CD4-positive, CD25-positive, alpha-beta regulatory T cell (primary cell): ENCODE results near the gene ZNF597. TPM values are rescaled to one million over a fixed set of nuclear protein-coding genes. Genes with fewer than 3 reads are reported as not detected.
A peak's percentile ranks its signal among the peaks of the same experiment; 100 is the strongest.

Experiments
- ATAC-seq, 2 donors: fragments of 150-1000 bp; cut with Tn5 transposase; one replicate each; pipeline ENCODE4 v1.10.0; 2021; ENCODE audit warnings: low read depth in 2 of 2, moderate number of reproducible peaks in 2 of 2, moderate library complexity in 1 of 2
- DNase-seq, 3 donors: peaks; one replicate each; pipeline versions ENCODE4 v3.0.0 to v3.0.0-alpha.2; 2012 to 2022; ENCODE audit warnings: mixed read lengths in 1 of 3
- H3K27ac ChIP-seq: one replicate; pipeline ENCODE4 v1.7.0; 2013; ENCODE audit warnings: mild to moderate bottlenecking, low read length; ENCODE audit not compliant: insufficient read depth, poor library complexity, severe bottlenecking
- H3K27me3 ChIP-seq: one replicate; pipeline ENCODE4 v1.7.0; 2013; ENCODE audit warnings: low read length; ENCODE audit not compliant: control insufficient read depth, insufficient read depth
- H3K36me3 ChIP-seq: one replicate; pipeline ENCODE4 v1.7.0; 2013; ENCODE audit warnings: mild to moderate bottlenecking, low read length, moderate library complexity; ENCODE audit not compliant: control insufficient read depth, insufficient read depth
- H3K4me1 ChIP-seq: 2 replicates; pipeline ENCODE4 v1.7.0; 2013; ENCODE audit warnings: mild to moderate bottlenecking, low read length; ENCODE audit not compliant: insufficient read depth, control insufficient read depth, poor library complexity, severe bottlenecking
- H3K4me3 ChIP-seq: one replicate; pipeline ENCODE4 v1.7.0; 2013; ENCODE audit warnings: low read depth, mild to moderate bottlenecking, low read length, moderate library complexity
- H3K9me3 ChIP-seq, 2 experiments: 1 replicate in 1 of 2; 2 replicates in 1 of 2; pipeline ENCODE4 v1.7.0; 2013; ENCODE audit warnings: low read length in 2 of 2, mild to moderate bottlenecking in 1 of 2, moderate library complexity in 1 of 2; ENCODE audit not compliant: control insufficient read depth in 2 of 2
- H3K27ac Mint-ChIP-seq, 3 donors: one replicate each; pipeline ENCODE4 v1.8.0; 2020 to 2022; ENCODE audit warnings: mild to moderate bottlenecking in 3 of 3, mixed read lengths in 3 of 3, moderate library complexity in 2 of 3
- H3K27me3 Mint-ChIP-seq: one replicate; pipeline ENCODE4 v1.8.0; 2022; ENCODE audit warnings: mild to moderate bottlenecking, mixed read lengths
- H3K36me3 Mint-ChIP-seq: one replicate; pipeline ENCODE4 v1.8.0; 2020; ENCODE audit warnings: mixed read lengths
- H3K4me1 Mint-ChIP-seq, 4 donors: one replicate each; pipeline ENCODE4 v1.8.0; 2020 to 2022; ENCODE audit warnings: mixed read lengths in 4 of 4, mild to moderate bottlenecking in 1 of 4
- H3K4me3 Mint-ChIP-seq, 4 donors: one replicate each; pipeline ENCODE4 v1.8.0; 2020 to 2022; ENCODE audit warnings: mild to moderate bottlenecking in 4 of 4, mixed read lengths in 4 of 4, moderate library complexity in 3 of 4
- H3K9me3 Mint-ChIP-seq, 7 donors: one replicate each; pipeline ENCODE4 v1.8.0; 2020 to 2022; ENCODE audit warnings: mixed read lengths in 7 of 7, mild to moderate bottlenecking in 3 of 7, moderate library complexity in 2 of 7
- polyA plus RNA-seq, 4 donors: library from polyadenylated mRNA; unstranded; fragments of 300-500 nt; fragmentation: Illumina TruSeq; gene quantifications; one replicate each; pipeline ENCODE4 v1.2.3, GENCODE V29; 2021
- total RNA-seq: library from RNA; stranded (reverse); gene quantifications from one replicate; pipeline ENCODE4 v1.2.3, GENCODE V29; 2022

The ZNF597 gene
- total and polyA plus RNA-seq, 5 donors from 2014 or later: 1.5 to 4.7 (median 2.0) TPM

- H3K4me3 ChIP-seq: no peak overlapping the region
- Mint-ChIP-seq H3K4me1 (peaks cover 18 to 85% (median 47%) of the 10 kb centered on the region in 4 donors), H3K36me3 (peaks cover 12% of the 10 kb centered on the region), H3K9me3 (no peaks in the 10 kb centered on the region), H3K27ac (peak overlapping the region; percentile 64 to 71 (median 70)), H3K4me3 (no peak overlapping the region), H3K27me3 (no peaks in the 10 kb centered on the region)
- H3K9me3 ChIP-seq: no peaks in the 10 kb centered on the region
- no peak overlapping the region for H3K27ac ChIP-seq
- H3K4me1 ChIP-seq: peaks cover 27% of the 10 kb centered on the region
- ATAC-seq (no peak), DNase-seq (no peak)
- peaks cover 32% of the 10 kb centered on the region for H3K36me3 ChIP-seq
- H3K27me3 ChIP-seq: no peaks in the 10 kb centered on the region
Observed at GRCh38 chr16:3465911-3466584, 22.7 kb upstream of the ZNF597 start.

DNA sequence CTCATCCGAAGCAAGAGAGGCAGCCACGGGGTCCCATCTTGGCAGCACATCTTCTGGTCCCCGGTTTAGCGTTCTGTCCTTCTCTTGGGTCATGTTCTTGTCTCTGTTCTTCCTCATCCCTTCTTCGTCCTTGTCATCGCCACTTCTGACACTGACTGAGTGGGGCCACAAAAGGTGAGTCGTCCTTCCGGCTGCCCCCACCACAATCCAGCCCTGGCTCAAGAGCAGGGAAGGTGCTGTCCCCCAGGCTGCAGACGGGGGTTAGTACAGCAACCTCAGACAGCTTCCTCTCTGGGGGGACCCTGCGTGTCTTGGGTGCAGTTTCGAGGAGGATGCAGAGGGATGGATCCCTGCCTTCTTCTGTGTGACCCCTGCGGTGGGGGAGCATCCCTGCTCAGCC, 22.0 kb upstream of the ZNF597 start:
- Mint-ChIP-seq H3K4me1 (peaks cover 21 to 89% (median 52%) of the 10 kb centered on the region in 4 donors), H3K9me3 (no peaks in the 10 kb centered on the region), H3K4me3 (peak overlapping the region in 1 of 4 donors; percentile 29), H3K27me3 (no peaks in the 10 kb centered on the region), H3K27ac (no peak overlapping the region), H3K36me3 (peaks cover 7% of the 10 kb centered on the region)
- DNase-seq: no peak
- no peak for ATAC-seq
- Histone ChIP-seq H3K4me1 (peaks cover 35% of the 10 kb centered on the region), H3K36me3 (peaks cover 31% of the 10 kb centered on the region), H3K9me3 (no peaks in the 10 kb centered on the region), H3K27me3 (no peaks in the 10 kb centered on the region), H3K27ac (no peak overlapping the region), H3K4me3 (no peak overlapping the region)

- no peaks in the 10 kb centered on the region for H3K9me3 Mint-ChIP-seq
- ATAC-seq (no peak), DNase-seq (peak in 2 of 3 donors; percentile 35 to 47)
- peaks cover 7% of the 10 kb centered on the region for H3K36me3 ChIP-seq
- H3K27ac ChIP-seq: no peak overlapping the region
- H3K4me3 Mint-ChIP-seq: peak overlapping the region; percentile 31 to 93 (median 84)
- H3K36me3 Mint-ChIP-seq: no peaks in the 10 kb centered on the region
- H3K4me3 ChIP-seq: no peak overlapping the region
- H3K27me3 ChIP-seq: no peaks in the 10 kb centered on the region
- peak overlapping the region in 2 of 3 donors; percentile 59 to 91 for H3K27ac Mint-ChIP-seq
- peaks cover 31 to 82% (median 45%) of the 10 kb centered on the region in 4 donors for H3K4me1 Mint-ChIP-seq
- H3K9me3 ChIP-seq: no peaks in the 10 kb centered on the region
- peaks cover 63% of the 10 kb centered on the region for H3K4me1 ChIP-seq
- H3K27me3 Mint-ChIP-seq: no peaks in the 10 kb centered on the region
Observed at GRCh38 chr16:3461151-3461550, 17.8 kb upstream of the ZNF597 start.

DNA sequence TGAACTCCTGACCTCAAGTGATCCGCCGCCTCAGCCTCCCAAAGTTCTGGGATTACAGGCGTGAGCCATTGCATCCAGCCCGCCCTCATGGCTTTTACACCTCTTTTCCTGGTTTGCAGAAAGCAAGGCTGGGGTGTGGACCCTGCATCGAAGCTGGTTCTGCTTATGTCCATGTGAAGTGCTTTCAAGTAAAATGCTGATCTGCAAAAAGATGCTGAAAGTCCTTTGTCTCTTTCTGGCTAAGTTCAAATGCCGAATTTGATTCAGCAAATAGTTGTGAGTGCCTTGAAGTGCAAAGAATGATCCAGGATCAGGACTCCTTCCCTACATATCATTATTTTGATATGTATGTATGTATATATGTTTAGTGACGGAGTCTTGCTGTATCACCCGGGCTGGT, 17.3 kb upstream of the ZNF597 start:
- H3K27me3 ChIP-seq: no peaks in the 10 kb centered on the region
- H3K36me3 ChIP-seq: peaks cover 1% of the 10 kb centered on the region
- H3K4me3 ChIP-seq: peak overlapping the region; percentile 21
- H3K27ac Mint-ChIP-seq: peak overlapping the region in 2 of 3 donors; percentile 59 to 94
- H3K4me3 Mint-ChIP-seq: peak overlapping the region; percentile 31 to 93 (median 84)
- no peaks in the 10 kb centered on the region for H3K9me3 ChIP-seq
- H3K36me3 Mint-ChIP-seq: no peaks in the 10 kb centered on the region
- DNase-seq (no peak), ATAC-seq (no peak)
- H3K4me1 Mint-ChIP-seq: peaks cover 34 to 79% (median 43%) of the 10 kb centered on the region in 4 donors
- no peak overlapping the region for H3K27ac ChIP-seq
- H3K27me3 Mint-ChIP-seq: no peaks in the 10 kb centered on the region
- H3K4me1 ChIP-seq: peaks cover 63% of the 10 kb centered on the region
- no peaks in the 10 kb centered on the region for H3K9me3 Mint-ChIP-seq

GRCh38 chr16:3460121-3460520, 16.8 kb upstream of the ZNF597 start:
- DNase-seq (no peak), ATAC-seq (no peak)
- Mint-ChIP-seq H3K9me3 (no peaks in the 10 kb centered on the region), H3K4me3 (peak overlapping the region; percentile 82 to 96 (median 90)), H3K36me3 (no peaks in the 10 kb centered on the region), H3K27ac (peak overlapping the region in 2 of 3 donors; percentile 73 to 94), H3K27me3 (no peaks in the 10 kb centered on the region), H3K4me1 (peaks cover 34 to 75% (median 41%) of the 10 kb centered on the region in 4 donors)
- Histone ChIP-seq H3K27ac (no peak overlapping the region), H3K4me3 (peak overlapping the region; percentile 84), H3K27me3 (no peaks in the 10 kb centered on the region), H3K4me1 (peaks cover 63% of the 10 kb centered on the region), H3K36me3 (no peaks in the 10 kb centered on the region), H3K9me3 (no peaks in the 10 kb centered on the region)

DNA sequence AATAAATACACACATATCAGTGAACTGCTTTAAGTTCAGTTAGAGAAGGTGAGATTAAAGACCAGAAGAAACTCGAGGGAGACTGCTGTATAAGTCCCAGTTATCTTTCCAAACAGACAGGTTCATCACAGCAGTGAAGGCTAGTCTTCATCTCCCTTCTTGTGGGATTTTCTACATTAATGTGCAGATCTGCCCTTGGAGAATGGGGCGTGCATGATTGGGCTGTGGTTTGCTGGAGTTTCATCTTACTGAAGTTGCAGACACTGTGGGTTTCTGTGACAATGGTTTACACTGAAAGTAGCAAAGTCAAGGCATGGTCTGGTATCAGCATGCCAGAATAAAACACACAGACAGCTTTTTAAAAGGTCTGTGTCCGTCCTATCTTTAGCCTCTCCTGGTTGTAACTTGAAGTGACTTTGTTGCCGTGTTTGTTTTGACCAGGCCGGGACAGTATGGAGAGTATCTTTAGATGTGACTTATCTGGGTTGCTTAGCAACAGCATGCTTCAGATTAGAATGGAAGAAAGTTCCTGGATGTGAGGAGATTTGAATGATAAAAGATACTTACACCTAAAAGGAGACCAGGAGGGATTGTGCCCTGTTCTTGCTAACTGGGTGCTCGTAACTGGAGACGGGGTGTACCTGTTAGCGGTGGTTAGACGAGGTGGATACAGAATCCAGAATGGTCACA, 16.2 kb upstream of the ZNF597 start:
- H3K4me1 Mint-ChIP-seq: peaks cover 34 to 70% (median 41%) of the 10 kb centered on the region in 4 donors
- no peaks in the 10 kb centered on the region for H3K9me3 ChIP-seq
- H3K36me3 Mint-ChIP-seq: no peaks in the 10 kb centered on the region
- peak overlapping the region; percentile 87 for H3K27ac ChIP-seq
- peak overlapping the region; percentile 52 to 96 (median 88) for H3K4me3 Mint-ChIP-seq
- H3K4me3 ChIP-seq: peak overlapping the region; percentile 84
- DNase-seq: peak in 1 of 3 donors; percentile 41
- no peaks in the 10 kb centered on the region for H3K36me3 ChIP-seq
- H3K27ac Mint-ChIP-seq: peak overlapping the region; percentile 73 to 97 (median 94)
- H3K4me1 ChIP-seq: peaks cover 61% of the 10 kb centered on the region
- H3K27me3 ChIP-seq: no peaks in the 10 kb centered on the region
- no peaks in the 10 kb centered on the region for H3K9me3 Mint-ChIP-seq
- no peaks in the 10 kb centered on the region for H3K27me3 Mint-ChIP-seq
- no peak for ATAC-seq

DNA sequence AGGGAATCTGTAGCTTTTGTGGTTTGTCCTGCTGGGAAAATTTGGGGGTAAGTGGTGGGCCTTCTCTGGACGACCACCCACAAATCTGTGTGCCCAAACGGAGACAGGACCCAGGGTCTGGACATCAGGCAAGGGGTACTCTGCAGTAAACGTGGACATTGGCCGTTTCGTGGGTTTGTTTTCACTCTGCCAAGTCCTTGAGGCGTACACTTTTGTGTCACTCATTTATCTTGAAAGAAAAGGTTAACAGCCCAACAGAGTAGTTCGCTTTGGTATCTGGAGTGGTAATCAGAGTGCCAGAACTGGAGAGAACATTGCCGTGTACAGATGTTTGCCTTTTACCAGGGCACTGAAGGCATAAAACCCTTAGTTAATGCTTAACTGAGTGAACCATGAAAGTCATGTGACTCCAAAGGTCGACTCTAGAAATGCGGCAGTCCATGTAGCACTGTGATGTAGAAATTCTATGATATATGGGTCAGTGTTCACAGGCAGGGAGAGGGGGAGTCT, 15.6 kb upstream of the ZNF597 start:
- no peaks in the 10 kb centered on the region for H3K9me3 Mint-ChIP-seq
- no peaks in the 10 kb centered on the region for H3K36me3 Mint-ChIP-seq
- peak overlapping the region; percentile 73 to 97 (median 94) for H3K27ac Mint-ChIP-seq
- no peaks in the 10 kb centered on the region for H3K9me3 ChIP-seq
- peak overlapping the region; percentile 84 for H3K4me3 ChIP-seq
- H3K4me3 Mint-ChIP-seq: peak overlapping the region; percentile 52 to 96 (median 88)
- H3K27me3 ChIP-seq: no peaks in the 10 kb centered on the region
- H3K4me1 ChIP-seq: peaks cover 54% of the 10 kb centered on the region
- H3K4me1 Mint-ChIP-seq: peaks cover 28 to 68% (median 39%) of the 10 kb centered on the region in 4 donors
- DNase-seq (peak in 1 of 3 donors; percentile 46), ATAC-seq (no peak)
- H3K27me3 Mint-ChIP-seq: no peaks in the 10 kb centered on the region
- peak overlapping the region; percentile 87 for H3K27ac ChIP-seq
- no peaks in the 10 kb centered on the region for H3K36me3 ChIP-seq
